ENCODE data around the gene RNMT. TPM values are rescaled to one million over a fixed set of nuclear protein-coding genes. Genes with fewer than 3 reads are reported as not detected.

RNMT gene
- total RNA-seq, 1 experiment from 2014 or later: 66.3 TPM

DNA sequence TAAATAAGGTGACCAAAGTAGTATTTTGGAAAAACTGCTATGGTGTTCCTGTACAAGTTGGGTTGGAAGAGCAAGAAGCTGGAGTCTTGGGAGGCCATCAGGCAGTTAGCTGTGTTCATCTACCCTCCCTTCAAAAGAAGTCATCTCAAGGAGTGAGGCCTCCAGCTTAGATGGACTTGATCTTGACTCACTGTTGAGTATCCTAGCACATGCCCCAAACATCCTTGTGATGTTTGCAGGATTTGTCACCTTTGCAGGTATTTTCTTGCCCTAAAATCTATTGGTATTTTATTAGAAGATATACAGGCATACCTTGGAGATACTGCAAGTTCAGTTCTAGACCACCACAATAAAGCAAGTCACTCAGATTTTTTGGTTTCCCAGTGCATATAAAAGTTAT lies 30.2 kb downstream of the RNMT start:
- H2BK15ac ChIP-seq (ENCODE audit: low read depth, low read length): no peak overlapping the region
- no peak overlapping the region for H4K5ac ChIP-seq (ENCODE audit: insufficient read length, low read depth, low read length)
- H2BK20ac ChIP-seq (ENCODE audit: low read depth, low read length, poor library complexity, severe bottlenecking): no peak overlapping the region
- H3K23ac ChIP-seq (ENCODE audit: insufficient read length, low read depth, low read length): no peak overlapping the region
- no peaks in the 10 kb centered on the region for H3K4me1 ChIP-seq (ENCODE audit: insufficient read depth, low read length)
- no peak overlapping the region for H2BK12ac ChIP-seq (ENCODE audit: insufficient read length, low read depth, low read length)
- H4K91ac ChIP-seq (ENCODE audit: insufficient read length, low read depth, low read length): no peak overlapping the region
- no peak overlapping the region for H3K4ac ChIP-seq (ENCODE audit: low read depth, low read length)
- H3T11ph ChIP-seq (ENCODE audit: low read length): no peak overlapping the region
- no peak overlapping the region for H2BK5ac ChIP-seq (ENCODE audit: insufficient read length, low read length)
- H3K56ac ChIP-seq (ENCODE audit: insufficient read length, low read depth, low read length): no peak overlapping the region
- H3K4me2 ChIP-seq (ENCODE audit: insufficient read depth, insufficient read length, low read length): no peak overlapping the region
- H3K9me3 ChIP-seq (ENCODE audit: control insufficient read depth, low read depth, low read length): no peaks in the 10 kb centered on the region
- H3K9ac ChIP-seq (ENCODE audit: extremely low read depth, insufficient read length, low read length): no peak overlapping the region
- TF ChIP-seq, protein P1, sequence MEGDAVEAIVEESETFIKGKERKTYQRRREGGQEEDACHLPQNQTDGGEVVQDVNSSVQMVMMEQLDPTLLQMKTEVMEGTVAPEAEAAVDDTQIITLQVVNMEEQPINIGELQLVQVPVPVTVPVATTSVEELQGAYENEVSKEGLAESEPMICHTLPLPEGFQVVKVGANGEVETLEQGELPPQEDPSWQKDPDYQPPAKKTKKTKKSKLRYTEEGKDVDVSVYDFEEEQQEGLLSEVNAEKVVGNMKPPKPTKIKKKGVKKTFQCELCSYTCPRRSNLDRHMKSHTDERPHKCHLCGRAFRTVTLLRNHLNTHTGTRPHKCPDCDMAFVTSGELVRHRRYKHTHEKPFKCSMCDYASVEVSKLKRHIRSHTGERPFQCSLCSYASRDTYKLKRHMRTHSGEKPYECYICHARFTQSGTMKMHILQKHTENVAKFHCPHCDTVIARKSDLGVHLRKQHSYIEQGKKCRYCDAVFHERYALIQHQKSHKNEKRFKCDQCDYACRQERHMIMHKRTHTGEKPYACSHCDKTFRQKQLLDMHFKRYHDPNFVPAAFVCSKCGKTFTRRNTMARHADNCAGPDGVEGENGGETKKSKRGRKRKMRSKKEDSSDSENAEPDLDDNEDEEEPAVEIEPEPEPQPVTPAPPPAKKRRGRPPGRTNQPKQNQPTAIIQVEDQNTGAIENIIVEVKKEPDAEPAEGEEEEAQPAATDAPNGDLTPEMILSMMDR (conservative IDR thresholded peaks at IDR 0.05): no peak
- H3K23me2 ChIP-seq (ENCODE audit: insufficient read length, low read depth, low read length, poor library complexity, severe bottlenecking): no peaks in the 10 kb centered on the region
- Mint-ChIP-seq H3K36me3 (ENCODE audit: insufficient read depth in 1 of 3, low read depth in 3 of 3) (peaks cover 42 to 74% (median 66%) of the 10 kb centered on the region in 3 experiments; a peak in 6 of 7 replicates), H3K4me3 (no peak overlapping the region), H3K27me3 (ENCODE audit: low read depth) (no peaks in the 10 kb centered on the region), H3K4me1 (no peaks in the 10 kb centered on the region), H3K9me3 (no peaks in the 10 kb centered on the region), H3K27ac (no peak overlapping the region)
- no peaks in the 10 kb centered on the region for H4K20me1 ChIP-seq (ENCODE audit: control insufficient read depth, insufficient read depth, insufficient read length)
- no peak for DNase-seq
- H4K8ac ChIP-seq (replicated peaks; ENCODE audit: insufficient read length, low read depth, low read length): no peak overlapping the region
- no peak overlapping the region for H3K14ac ChIP-seq (ENCODE audit: insufficient read depth, low read length)
- H3K27me3 ChIP-seq (ENCODE audit: insufficient read depth, low read length): no peaks in the 10 kb centered on the region
- no peak overlapping the region for H2AK5ac ChIP-seq (ENCODE audit: insufficient read length, low read length)
- no peaks in the 10 kb centered on the region for H3K79me2 ChIP-seq (ENCODE audit: insufficient read depth, low read length)
- H3K27ac ChIP-seq (ENCODE audit: insufficient read length, low read depth, low read length): no peak overlapping the region
- H3K18ac ChIP-seq (ENCODE audit: insufficient read length, low read depth, low read length): no peak overlapping the region
- H2BK120ac ChIP-seq (ENCODE audit: low read depth, low read length, poor library complexity, severe bottlenecking): no peak overlapping the region
- no peaks in the 10 kb centered on the region for H3K79me1 ChIP-seq (ENCODE audit: insufficient read depth, low read depth, low read length, poor library complexity, severe bottlenecking)
- no peak overlapping the region for H2AFZ ChIP-seq (ENCODE audit: low read length)
